Uterus (tissue), 4 donors: ENCODE measurements around the gene ZNF658. TPM values are rescaled to one million over a fixed set of nuclear protein-coding genes. Genes with fewer than 3 reads are reported as not detected.
"Not testable (repeated sequence)": the region's sequence is repeated elsewhere in the genome, so short reads cannot be mapped to it uniquely, and the experiment has no call there.

Experiments used
- DNase-seq, 2 donors: peaks; one replicate each; pipeline ENCODE4 v3.0.0-alpha.2; 2019 to 2020
- H3K27ac ChIP-seq, 2 donors: fragments of 200-600 bp; sonication (generic); 1 replicate in 1 of 2; 2 replicates in 1 of 2; pipeline ENCODE4 v1.5.1; 2016 to 2018
- H3K27me3 ChIP-seq, 2 donors: fragments of 200-600 bp; sonication (generic); one replicate each; pipeline ENCODE4 v1.5.1; 2018 to 2019; ENCODE audit warnings: control low read depth in 1 of 2
- H3K36me3 ChIP-seq, 2 donors: fragments of 200-600 bp; sonication (generic); one replicate each; pipeline ENCODE4 v1.5.1; 2019; ENCODE audit warnings: control low read depth in 1 of 2
- H3K4me1 ChIP-seq, 2 donors: fragments of 200-600 bp; sonication (generic); one replicate each; pipeline ENCODE4 v1.5.1; 2018 to 2019; ENCODE audit warnings: control low read depth in 1 of 2
- H3K4me3 ChIP-seq, 2 donors: fragments of 200-600 bp; sonication (generic); 1 replicate in 1 of 2; 2 replicates in 1 of 2; pipeline ENCODE4 v1.5.1; 2018 to 2019; ENCODE audit warnings: mild to moderate bottlenecking in 1 of 2
- H3K9me3 ChIP-seq, 2 donors: fragments of 200-600 bp; sonication (generic); one replicate each; pipeline ENCODE4 v1.5.1; 2019; ENCODE audit warnings: control low read depth in 1 of 2
- POLR2A ChIP-seq, 2 donors: fragments of 450-650 bp; IDR thresholded peaks; one replicate each; pipeline ENCODE4 v1.6.1; 2016; ENCODE audit warnings: antibody characterized with exemption in 2 of 2, mild to moderate bottlenecking in 1 of 2, moderate library complexity in 1 of 2
- intact Hi-C: fragments of 100-400 bp; cut with DNase I; formaldehyde crosslinking; loops from one replicate; pipeline ENCODE4 v1.15.1; 2023; ENCODE audit warnings: low total_unique reads
- total RNA-seq, 4 donors: library from RNA; depleted of rRNA in 3 of 4; stranded (reverse); fragments of >200 nt in 3 of 4; gene quantifications; one replicate each; pipeline versions ENCODE4 v1.1.0 to v1.2.4, GENCODE V29; 2014 to 2023
- TF ChIP-seq, protein P1 (sequence below), 4 experiments: fragments of 200-600 bp in 2 of 4; fragments of 450-650 bp in 2 of 4; sonication (generic) in 2 of 4; IDR thresholded peaks; one replicate each; pipeline ENCODE4 v1.5.1; 2016 to 2019; ENCODE audit warnings: antibody characterized with exemption in 4 of 4, mild to moderate bottlenecking in 2 of 4, moderate library complexity in 1 of 4
- donor health status: DM: yes; HTN: yes; CAD: no.

The ZNF658 gene
- total RNA-seq = 10 to 100 TPM in 3 of 4 donors, 1 to 10 TPM in 1; 7.4 to 27.8 (median 11.6) TPM

- H3K36me3 ChIP-seq, H3K4me1 ChIP-seq, intact Hi-C loops, H3K9me3 ChIP-seq, H3K27me3 ChIP-seq: not testable (repeated sequence)
- Histone ChIP-seq H3K27ac (peak within 1 kb of the TSS; percentile 58 to 74), H3K4me3 (peak within 1 kb of the TSS; percentile 50 to 52)
- peak in 1 of 2 donors; percentile 13 for TF ChIP-seq POLR2A (IDR thresholded peaks at IDR 0.05)
- TF ChIP-seq, protein P1, sequence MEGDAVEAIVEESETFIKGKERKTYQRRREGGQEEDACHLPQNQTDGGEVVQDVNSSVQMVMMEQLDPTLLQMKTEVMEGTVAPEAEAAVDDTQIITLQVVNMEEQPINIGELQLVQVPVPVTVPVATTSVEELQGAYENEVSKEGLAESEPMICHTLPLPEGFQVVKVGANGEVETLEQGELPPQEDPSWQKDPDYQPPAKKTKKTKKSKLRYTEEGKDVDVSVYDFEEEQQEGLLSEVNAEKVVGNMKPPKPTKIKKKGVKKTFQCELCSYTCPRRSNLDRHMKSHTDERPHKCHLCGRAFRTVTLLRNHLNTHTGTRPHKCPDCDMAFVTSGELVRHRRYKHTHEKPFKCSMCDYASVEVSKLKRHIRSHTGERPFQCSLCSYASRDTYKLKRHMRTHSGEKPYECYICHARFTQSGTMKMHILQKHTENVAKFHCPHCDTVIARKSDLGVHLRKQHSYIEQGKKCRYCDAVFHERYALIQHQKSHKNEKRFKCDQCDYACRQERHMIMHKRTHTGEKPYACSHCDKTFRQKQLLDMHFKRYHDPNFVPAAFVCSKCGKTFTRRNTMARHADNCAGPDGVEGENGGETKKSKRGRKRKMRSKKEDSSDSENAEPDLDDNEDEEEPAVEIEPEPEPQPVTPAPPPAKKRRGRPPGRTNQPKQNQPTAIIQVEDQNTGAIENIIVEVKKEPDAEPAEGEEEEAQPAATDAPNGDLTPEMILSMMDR (IDR thresholded peaks at IDR 0.05) = peak in 1 of 4 experiments; percentile 21
- peak; percentile 81 to 85 for DNase-seq
These were observed at the start of gene ZNF658 for GRCh38 chr9:66900490-66901131. TSS of gene ZNF658 (plus strand) at chr9:66900725. CDS start at chr9:66903562, 2,837 bp downstream.

DNA sequence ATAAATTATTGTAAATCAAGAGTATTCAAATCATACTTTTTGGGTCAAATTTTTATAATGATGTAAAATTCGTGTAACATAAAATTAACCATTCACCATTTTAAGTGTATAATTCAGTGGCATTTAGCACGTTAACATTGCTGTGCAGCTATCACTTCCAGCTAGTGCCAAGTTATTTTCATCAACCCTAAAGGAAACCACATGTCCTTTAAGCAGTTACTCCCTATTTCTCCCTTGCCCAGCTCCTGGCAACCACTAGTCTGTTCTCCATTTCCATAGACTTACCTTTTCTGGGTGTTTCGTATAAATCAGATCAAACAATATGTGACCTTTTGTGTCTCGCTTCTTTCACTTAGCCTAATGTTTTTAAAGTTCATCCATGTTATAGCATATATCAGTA, 38.8 kb upstream of the ZNF658 start:
- H3K4me3 ChIP-seq, H3K4me1 ChIP-seq, intact Hi-C loops, DNase-seq, H3K27me3 ChIP-seq, H3K9me3 ChIP-seq, H3K36me3 ChIP-seq, H3K27ac ChIP-seq: not testable (repeated sequence)

GRCh38 chr9:66868660-66869059, 31.9 kb upstream of the ZNF658 start:
- H3K27ac ChIP-seq, H3K27me3 ChIP-seq, H3K36me3 ChIP-seq, H3K4me3 ChIP-seq, H3K9me3 ChIP-seq, H3K4me1 ChIP-seq, DNase-seq, intact Hi-C loops: not testable (repeated sequence)

DNA sequence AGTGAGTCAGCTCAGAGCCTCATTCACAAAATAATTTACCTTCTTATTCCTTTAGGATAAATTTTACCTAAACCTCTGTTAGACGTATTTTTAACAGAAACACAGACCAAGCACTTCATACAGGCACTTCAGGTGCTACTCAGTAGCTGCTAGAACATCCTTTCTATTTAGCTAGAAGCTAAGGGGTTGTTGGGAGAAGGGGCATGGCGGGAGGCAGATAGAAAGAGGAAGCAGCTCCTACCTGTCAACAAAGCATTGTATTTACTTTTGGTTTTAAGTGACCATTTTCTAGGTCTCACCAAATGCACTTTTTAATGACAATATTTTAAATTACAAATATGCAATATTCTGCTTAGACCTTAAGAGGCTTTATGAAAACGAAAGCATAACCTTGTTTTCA, 19.9 kb upstream of the ZNF658 start:
- DNase-seq, H3K27me3 ChIP-seq, H3K4me3 ChIP-seq, H3K27ac ChIP-seq, H3K9me3 ChIP-seq, H3K36me3 ChIP-seq, H3K4me1 ChIP-seq, intact Hi-C loops: not testable (repeated sequence)

DNA sequence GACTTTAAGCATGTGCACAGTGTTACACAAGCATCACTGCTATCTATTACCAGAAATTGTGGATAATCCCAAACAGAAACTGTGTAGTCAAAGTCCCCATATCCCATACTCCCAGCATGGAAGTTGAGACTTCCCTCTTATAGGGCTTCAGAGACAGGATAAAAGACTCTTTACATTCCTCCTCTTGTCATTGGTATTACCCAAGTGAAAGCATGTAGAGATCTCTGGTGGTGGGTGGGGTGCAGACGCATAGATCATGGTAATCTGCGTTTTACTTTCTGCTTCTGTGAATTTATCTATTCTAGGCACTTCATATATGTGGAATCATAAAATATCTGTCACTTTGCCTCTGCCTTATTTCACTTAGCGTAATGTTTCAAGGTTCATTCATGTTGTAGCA, 18.7 kb upstream of the ZNF658 start:
- H3K36me3 ChIP-seq, H3K27ac ChIP-seq, H3K27me3 ChIP-seq, H3K9me3 ChIP-seq, DNase-seq, intact Hi-C loops, H3K4me1 ChIP-seq, H3K4me3 ChIP-seq: not testable (repeated sequence)

- H3K27me3 ChIP-seq, H3K9me3 ChIP-seq, H3K4me3 ChIP-seq, H3K27ac ChIP-seq, H3K36me3 ChIP-seq, H3K4me1 ChIP-seq, DNase-seq, intact Hi-C loops: not testable (repeated sequence)
These were observed 10.2 kb upstream of the ZNF658 start for GRCh38 chr9:66890334-66890733.

GRCh38 chr9:66901141-66901540, 616 bp downstream of the ZNF658 start:
- DNase-seq, intact Hi-C loops, H3K4me1 ChIP-seq, H3K27me3 ChIP-seq, H3K36me3 ChIP-seq, H3K9me3 ChIP-seq: not testable (repeated sequence)
- peak overlapping the region; percentile 58 to 74 for H3K27ac ChIP-seq
- peak overlapping the region; percentile 50 to 52 for H3K4me3 ChIP-seq

DNA sequence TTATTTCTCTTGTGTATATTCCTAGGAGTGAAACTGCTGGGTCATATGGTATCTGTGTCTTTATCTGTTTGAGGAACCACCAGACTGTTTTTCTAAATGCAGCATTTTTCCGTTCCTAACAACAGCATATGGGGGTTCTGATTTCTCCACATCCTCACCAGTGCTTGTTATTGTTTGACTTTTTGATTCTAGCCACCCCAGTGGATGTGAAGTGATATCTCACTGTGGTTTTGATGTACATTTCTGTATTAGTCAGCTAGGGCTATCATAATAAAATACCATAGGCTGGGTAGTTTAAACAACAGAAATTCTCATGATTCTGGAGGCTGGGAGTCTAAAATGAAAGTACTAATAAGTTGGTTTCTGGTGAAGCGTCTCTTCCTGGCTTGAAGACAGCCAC, 9.0 kb downstream of the ZNF658 start:
- H3K4me3 ChIP-seq, H3K27me3 ChIP-seq, H3K27ac ChIP-seq, DNase-seq, H3K36me3 ChIP-seq, H3K4me1 ChIP-seq, H3K9me3 ChIP-seq, intact Hi-C loops: not testable (repeated sequence)

DNA sequence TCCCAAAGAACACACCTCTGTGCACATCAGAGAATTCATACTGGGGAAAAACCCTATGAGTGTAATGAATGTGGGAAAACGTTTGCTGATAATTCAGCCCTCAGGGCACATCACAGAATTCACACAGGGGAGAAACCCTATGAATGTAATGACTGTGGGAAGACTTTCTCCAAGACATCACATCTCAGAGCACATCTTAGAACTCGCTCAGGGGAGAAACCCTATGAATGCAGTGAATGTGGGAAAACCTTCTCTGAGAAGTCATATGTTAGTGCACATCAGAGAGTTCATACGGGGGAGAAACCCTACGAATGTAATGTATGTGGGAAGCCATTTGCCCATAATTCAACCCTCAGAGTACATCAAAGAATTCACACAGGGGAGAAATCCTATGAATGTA, 19.5 kb downstream of the ZNF658 start:
- H3K4me1 ChIP-seq, H3K9me3 ChIP-seq, intact Hi-C loops, H3K4me3 ChIP-seq, H3K27me3 ChIP-seq, H3K36me3 ChIP-seq, H3K27ac ChIP-seq, DNase-seq: not testable (repeated sequence)

GRCh38 chr9:66936194-66936870, 35.8 kb downstream of the ZNF658 start:
- DNase-seq, H3K36me3 ChIP-seq, intact Hi-C loops, H3K9me3 ChIP-seq, H3K27ac ChIP-seq, H3K27me3 ChIP-seq, H3K4me1 ChIP-seq, H3K4me3 ChIP-seq: not testable (repeated sequence)

DNA sequence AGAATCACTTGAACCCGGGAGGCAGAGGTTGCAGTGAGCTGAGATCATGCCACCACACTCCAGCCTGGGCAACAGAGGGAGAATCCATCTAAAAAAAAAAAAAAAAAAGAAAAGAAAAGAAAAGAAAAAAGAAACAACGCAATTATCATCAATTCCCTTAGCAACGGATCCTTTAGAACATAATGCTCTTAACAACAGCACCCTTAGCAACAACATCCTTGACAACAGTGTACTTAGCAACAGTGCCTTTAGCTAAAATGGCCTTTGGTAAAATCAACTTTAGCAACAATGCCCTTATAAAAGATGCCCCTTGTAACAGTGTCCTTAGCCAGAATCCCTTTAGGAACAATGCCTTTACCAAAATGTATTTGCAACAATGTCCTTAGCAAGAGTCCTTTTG, 37.1 kb downstream of the ZNF658 start:
- intact Hi-C loops = not testable (repeated sequence)

GRCh38 chr9:66938322-66938721, 37.8 kb downstream of the ZNF658 start:
- H3K27me3 ChIP-seq, H3K9me3 ChIP-seq, H3K4me3 ChIP-seq, H3K4me1 ChIP-seq, H3K36me3 ChIP-seq, intact Hi-C loops, DNase-seq, H3K27ac ChIP-seq: not testable (repeated sequence)

More for the DNA sequence above, 37.1 kb downstream of the ZNF658 start:
- H3K4me1 ChIP-seq, H3K4me3 ChIP-seq, H3K9me3 ChIP-seq, H3K27ac ChIP-seq, DNase-seq, H3K36me3 ChIP-seq, H3K27me3 ChIP-seq: not testable (repeated sequence)
